Mesenchymal stem cell (in vitro differentiated cells and primary cell): ENCODE data around the gene NME5.
A peak's percentile ranks its signal among the peaks of the same experiment; 100 is the strongest.
"Not testable (repeated sequence)": the region's sequence is repeated elsewhere in the genome, so short reads cannot be mapped to it uniquely, and the experiment has no call there.

Experiments used
- DNase-seq: peaks from one replicate; pipeline ENCODE4 v3.0.0-alpha.2; 2013
- H2AFZ ChIP-seq: one replicate; pipeline ENCODE4 v1.6.1; 2013; ENCODE audit warnings: low read depth, mild to moderate bottlenecking, control low read depth, inconsistent platforms, low read length, moderate library complexity
- H2AK5ac ChIP-seq: 2 replicates; pipeline ENCODE4 v1.6.1; 2013; ENCODE audit warnings: low read length, moderate library complexity, mild to moderate bottlenecking, inconsistent platforms; ENCODE audit not compliant: severe bottlenecking
- H2BK120ac ChIP-seq: one replicate; pipeline ENCODE4 v1.6.1; 2013; ENCODE audit warnings: low read depth, mild to moderate bottlenecking, inconsistent platforms, low read length, moderate library complexity
- H2BK12ac ChIP-seq, 2 experiments: one replicate each; pipeline ENCODE4 v1.6.1; 2013; ENCODE audit warnings: inconsistent platforms in 2 of 2, low read length in 2 of 2, mild to moderate bottlenecking in 2 of 2, moderate library complexity in 2 of 2, control low read depth in 1 of 2
- H2BK15ac ChIP-seq: one replicate; pipeline ENCODE4 v1.6.1; 2013; ENCODE audit warnings: mild to moderate bottlenecking, low read depth, inconsistent platforms; ENCODE audit not compliant: poor library complexity, severe bottlenecking
- H2BK5ac ChIP-seq: 2 replicates; pipeline ENCODE4 v1.6.1; 2013; ENCODE audit warnings: low read depth, mild to moderate bottlenecking, low read length, control low read depth, inconsistent platforms; ENCODE audit not compliant: poor library complexity, severe bottlenecking
- H3K14ac ChIP-seq, 2 experiments: one replicate each; pipeline ENCODE4 v1.6.1; 2013; ENCODE audit warnings: inconsistent platforms in 2 of 2, low read length in 2 of 2, control low read depth in 1 of 2, mild to moderate bottlenecking in 1 of 2, moderate library complexity in 1 of 2
- H3K18ac ChIP-seq, 2 experiments: one replicate each; pipeline ENCODE4 v1.6.1; 2013; ENCODE audit warnings: inconsistent platforms in 2 of 2, low read length in 2 of 2, control low read depth in 1 of 2, low read depth in 1 of 2, mild to moderate bottlenecking in 1 of 2
- H3K23ac ChIP-seq, 2 experiments: one replicate each; pipeline ENCODE4 v1.6.1; 2013; ENCODE audit warnings: inconsistent platforms in 2 of 2, low read length in 2 of 2, mild to moderate bottlenecking in 2 of 2, moderate library complexity in 2 of 2, control low read depth in 1 of 2
- H3K27ac ChIP-seq: 2 replicates; pipeline ENCODE4 v1.5.1; 2013; ENCODE audit warnings: mild to moderate bottlenecking, moderate library complexity, low read length, control low read depth, inconsistent platforms; ENCODE audit not compliant: poor library complexity, severe bottlenecking
- H3K27me3 ChIP-seq, 2 experiments: 2 replicates each; pipeline versions ENCODE4 v1.6.1 to v1.7.0; 2013; ENCODE audit warnings: low read length in 2 of 2, mild to moderate bottlenecking in 2 of 2, moderate library complexity in 2 of 2, control low read depth in 1 of 2, inconsistent platforms in 1 of 2; ENCODE audit not compliant: control insufficient read depth in 1 of 2, insufficient read depth in 1 of 2
- H3K36me3 ChIP-seq, 2 experiments: 2 replicates each; pipeline versions ENCODE4 v1.6.1 to v1.7.0; 2013; ENCODE audit warnings: low read length in 2 of 2, control low read depth in 1 of 2, inconsistent platforms in 1 of 2, low read depth in 1 of 2, mild to moderate bottlenecking in 1 of 2; ENCODE audit not compliant: insufficient read depth in 2 of 2, control insufficient read depth in 1 of 2
- H3K4ac ChIP-seq, 2 experiments: one replicate each; pipeline ENCODE4 v1.6.1; 2013; ENCODE audit warnings: inconsistent platforms in 2 of 2, low read length in 2 of 2, mild to moderate bottlenecking in 2 of 2, moderate library complexity in 2 of 2, control low read depth in 1 of 2, low read depth in 1 of 2
- H3K4me1 ChIP-seq: 2 replicates; pipeline ENCODE4 v1.6.1; 2013; ENCODE audit warnings: low read depth, low read length, control low read depth; ENCODE audit not compliant: control insufficient read depth, insufficient read depth
- H3K4me2 ChIP-seq: 2 replicates; pipeline ENCODE4 v1.6.1; 2013; ENCODE audit warnings: low read length, mild to moderate bottlenecking, inconsistent platforms; ENCODE audit not compliant: poor library complexity, severe bottlenecking
- H3K4me3 ChIP-seq, 2 experiments: 2 replicates each; pipeline versions ENCODE4 v1.5.1 to v1.7.0; 2013; ENCODE audit warnings: low read length in 2 of 2, mild to moderate bottlenecking in 2 of 2, control low read depth in 1 of 2, low read depth in 1 of 2; ENCODE audit not compliant: insufficient read depth in 1 of 2
- H3K79me1 ChIP-seq: replicated peaks from 2 replicates; pipeline ENCODE4 v1.6.1; 2013; ENCODE audit warnings: mild to moderate bottlenecking, control low read depth, low read length, inconsistent platforms; ENCODE audit not compliant: poor library complexity, severe bottlenecking
- H3K9ac ChIP-seq: 2 replicates; pipeline ENCODE4 v1.7.0; 2013; ENCODE audit warnings: mild to moderate bottlenecking, low read length, moderate library complexity
- H3K9me3 ChIP-seq: 2 replicates; pipeline ENCODE4 v1.7.0; 2013; ENCODE audit warnings: mild to moderate bottlenecking, low read length; ENCODE audit not compliant: control insufficient read depth
- H4K8ac ChIP-seq: one replicate; pipeline ENCODE4 v1.6.1; 2013; ENCODE audit warnings: inconsistent platforms, mild to moderate bottlenecking, low read length, moderate library complexity
- H4K91ac ChIP-seq: one replicate; pipeline ENCODE4 v1.6.1; 2013; ENCODE audit warnings: mild to moderate bottlenecking, low read length, inconsistent platforms
- WGBS: methylation state at CpG from one replicate; pipeline ENCODE4 v1.1.7; 2013; ENCODE audit warnings: mixed read lengths; 5-methylcytosine and 5-hydroxymethylcytosine counted together

Gene NME5

DNA sequence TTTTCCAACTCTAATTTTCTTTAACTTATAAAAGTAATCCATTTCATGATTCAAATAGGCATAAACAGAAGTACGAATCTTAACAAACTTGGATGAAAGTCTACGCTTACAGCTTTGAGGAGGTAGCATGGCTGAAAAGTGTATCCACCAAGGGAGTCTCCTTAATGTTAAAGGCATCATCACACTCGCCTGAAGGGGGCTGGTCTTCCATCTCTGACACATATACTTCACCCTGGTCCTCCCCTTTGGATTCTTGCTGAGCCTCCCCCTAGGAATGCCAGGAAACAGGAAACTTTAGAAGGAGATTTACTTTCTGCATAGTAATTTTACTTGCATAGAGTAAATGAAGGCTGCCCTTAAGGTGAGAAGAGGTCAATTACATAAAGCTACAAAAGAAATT, 10.3 kb upstream of the NME5 start:
- peak; percentile 14 for DNase-seq
- no peaks in the 10 kb centered on the region for H3K27me3 ChIP-seq
- no peaks in the 10 kb centered on the region for H3K4me1 ChIP-seq
- H3K4me2 ChIP-seq: no peak overlapping the region
- no peak overlapping the region for H2BK15ac ChIP-seq
- no peak overlapping the region for H2AK5ac ChIP-seq
- no peak overlapping the region for H2BK12ac ChIP-seq
- no peak overlapping the region for H4K91ac ChIP-seq
- no peaks in the 10 kb centered on the region for H3K79me1 ChIP-seq
- no peak overlapping the region for H2BK5ac ChIP-seq
- no peaks in the 10 kb centered on the region for H3K9me3 ChIP-seq
- no peak overlapping the region for H3K4me3 ChIP-seq
- no peaks in the 10 kb centered on the region for H3K36me3 ChIP-seq
- H3K27ac ChIP-seq: no peak overlapping the region
- H4K8ac ChIP-seq: no peak overlapping the region
- no peak overlapping the region for H3K18ac ChIP-seq
- no peak overlapping the region for H3K23ac ChIP-seq
- no peak overlapping the region for H2BK120ac ChIP-seq
- no peak overlapping the region for H3K14ac ChIP-seq
- 42% methylated on average over 3 of the region's 3 CpGs for WGBS
- H2AFZ ChIP-seq: no peak overlapping the region
- H3K9ac ChIP-seq: no peak overlapping the region
- H3K4ac ChIP-seq: no peak overlapping the region

DNA sequence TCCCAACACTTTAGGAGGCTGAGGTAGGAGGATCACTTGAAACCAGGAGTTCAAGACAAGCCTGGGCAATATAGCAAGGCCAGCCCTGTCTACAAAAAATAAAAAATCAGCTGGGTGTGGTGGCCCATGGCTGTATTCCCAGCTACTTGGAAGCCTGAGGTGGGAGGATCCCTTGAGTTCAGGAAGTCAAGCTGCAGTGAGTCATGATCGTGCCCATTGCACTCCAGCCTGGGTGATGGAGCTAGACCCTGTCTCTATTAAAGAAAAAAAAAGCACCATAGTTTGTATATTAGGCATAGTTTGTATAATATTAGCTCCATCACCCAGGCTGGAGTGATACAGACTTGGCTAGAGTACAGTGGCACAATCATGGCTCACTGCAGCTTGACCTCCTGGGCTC, 9.6 kb upstream of the NME5 start:
- Histone ChIP-seq H3K9ac (no peak overlapping the region), H4K91ac (no peak overlapping the region), H3K36me3 (no peaks in the 10 kb centered on the region), H2AFZ (no peak overlapping the region), H3K4me3 (no peak overlapping the region), H3K18ac (no peak overlapping the region), H4K8ac (no peak overlapping the region), H3K14ac (no peak overlapping the region), H2BK5ac (no peak overlapping the region), H3K9me3 (no peaks in the 10 kb centered on the region), H2BK12ac (no peak overlapping the region), H3K79me1 (no peaks in the 10 kb centered on the region), H3K27ac (no peak overlapping the region), H3K23ac (no peak overlapping the region), H2BK15ac (no peak overlapping the region), H3K4me2 (no peak overlapping the region), H3K27me3 (no peaks in the 10 kb centered on the region), H2BK120ac (no peak overlapping the region), H3K4me1 (no peaks in the 10 kb centered on the region), H2AK5ac (no peak overlapping the region), H3K4ac (no peak overlapping the region)
- DNase-seq: peak; percentile 44
- WGBS: no CpG with 5 or more reads among the region's 1 CpG

DNA sequence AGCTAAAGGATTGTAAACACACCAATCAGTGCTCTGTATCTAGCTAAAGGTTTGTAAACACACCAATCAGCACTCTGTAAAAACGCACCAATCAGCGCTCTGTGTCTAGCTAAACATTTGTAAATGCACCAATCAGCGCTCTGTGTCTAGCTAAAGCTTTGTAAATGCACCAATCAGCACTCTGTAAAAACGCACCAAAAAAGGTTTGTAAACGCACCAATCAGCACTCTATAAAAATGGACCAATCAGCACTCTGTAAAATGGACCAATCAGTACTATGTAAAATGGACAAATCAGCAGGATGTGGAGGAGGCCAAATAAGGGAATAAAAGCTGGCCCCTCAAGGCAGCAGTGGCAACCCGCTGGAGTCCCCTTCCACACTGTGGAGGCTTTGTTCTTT, 4.3 kb upstream of the NME5 start:
- H3K4ac ChIP-seq, H3K4me3 ChIP-seq, H2AK5ac ChIP-seq, H3K27me3 ChIP-seq, H4K8ac ChIP-seq, H3K27ac ChIP-seq, H2BK120ac ChIP-seq, H2AFZ ChIP-seq, H2BK15ac ChIP-seq, H3K18ac ChIP-seq, H3K9ac ChIP-seq, H3K9me3 ChIP-seq, H2BK5ac ChIP-seq, H3K4me1 ChIP-seq, H3K79me1 ChIP-seq, H3K36me3 ChIP-seq, H3K23ac ChIP-seq, H2BK12ac ChIP-seq, H3K14ac ChIP-seq, DNase-seq, H4K91ac ChIP-seq, H3K4me2 ChIP-seq: not testable (repeated sequence)
- 91% methylated on average over 6 of the region's 6 CpGs for WGBS

DNA sequence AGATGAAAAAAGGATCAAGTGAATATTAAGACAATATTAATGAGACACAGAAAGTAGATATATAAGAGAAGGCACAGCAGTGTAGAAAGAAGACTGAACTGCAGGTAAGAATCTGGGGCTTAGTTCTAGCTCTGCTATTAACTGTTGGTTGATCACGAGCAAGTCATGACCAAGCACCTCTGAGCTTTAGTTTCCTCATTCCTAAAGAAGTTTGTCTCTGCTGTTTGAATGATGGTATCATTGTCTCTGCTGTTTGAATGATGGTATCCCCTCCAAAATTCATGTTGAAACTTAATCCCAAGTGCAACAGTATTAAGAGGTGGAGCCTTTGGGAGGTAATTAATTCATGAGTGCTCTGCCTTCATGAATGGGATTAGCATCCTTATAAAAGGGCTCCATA, 2.5 kb upstream of the NME5 start:
- Histone ChIP-seq H3K23ac (no peak overlapping the region), H2BK15ac (no peak overlapping the region), H3K79me1 (no peaks in the 10 kb centered on the region), H2AFZ (no peak overlapping the region), H3K9ac (no peak overlapping the region), H4K91ac (no peak overlapping the region), H2BK12ac (no peak overlapping the region), H3K4me2 (no peak overlapping the region), H3K4ac (no peak overlapping the region), H2BK120ac (no peak overlapping the region), H3K27me3 (no peaks in the 10 kb centered on the region), H3K9me3 (no peaks in the 10 kb centered on the region), H2AK5ac (no peak overlapping the region), H3K14ac (no peak overlapping the region), H3K36me3 (no peaks in the 10 kb centered on the region), H4K8ac (no peak overlapping the region), H3K4me3 (no peak overlapping the region), H2BK5ac (no peak overlapping the region), H3K18ac (no peak overlapping the region), H3K27ac (no peak overlapping the region), H3K4me1 (no peaks in the 10 kb centered on the region)
- 58% methylated on average over 1 of the region's 1 CpG for WGBS
- no peak for DNase-seq
